Cardiac fibroblast (primary cell): ENCODE measurements around the gene C19orf25.

Source experiments
- DNase-seq, 2 donors: peaks; one replicate each; pipeline versions ENCODE4 v3.0.0 to v3.0.0-alpha.2; 2010; ENCODE audit warnings: low read depth in 2 of 2
- H3K4me3 ChIP-seq, 2 donors: replicated peaks in 1 of 2; 1 replicate in 1 of 2; 2 replicates in 1 of 2; pipeline ENCODE4 v1.5.1; 2011; ENCODE audit warnings: low read depth in 2 of 2, low read length in 2 of 2, mild to moderate bottlenecking in 2 of 2, moderate library complexity in 1 of 2
- CTCF ChIP-seq: IDR thresholded peaks from one replicate; pipeline ENCODE4 v1.5.1; 2011; ENCODE audit warnings: low read depth, mild to moderate bottlenecking, low read length, inconsistent platforms

Gene C19orf25

GRCh38 chr19:1507192-1507660 is 28.2 kb upstream of the C19orf25 start:
- no peak for DNase-seq
- no peak for TF ChIP-seq CTCF

GRCh38 chr19:1505991-1506881 is 27.2 kb upstream of the C19orf25 start:
- no peak overlapping the region for H3K4me3 ChIP-seq
- TF ChIP-seq CTCF = no peak
- DNase-seq = no peak

More at GRCh38 chr19:1507192-1507660, 28.2 kb upstream of the C19orf25 start:
- no peak overlapping the region for H3K4me3 ChIP-seq

- no peak overlapping the region for H3K4me3 ChIP-seq
- no peak for DNase-seq
- TF ChIP-seq CTCF = no peak
These were observed 26.0 kb upstream of the C19orf25 start for GRCh38 chr19:1505012-1505411.

GRCh38 chr19:1503925-1504773 is 25.1 kb upstream of the C19orf25 start:
- H3K4me3 ChIP-seq = no peak overlapping the region
- DNase-seq = no peak
- TF ChIP-seq CTCF = no peak

GRCh38 chr19:1503089-1503924 is 24.3 kb upstream of the C19orf25 start:
- H3K4me3 ChIP-seq = peak overlapping the region in 1 of 2 donors; percentile 5
- DNase-seq = peak; percentile 34 to 49
- TF ChIP-seq CTCF = peak; percentile 59
